ACC112 (cell line): Measurements from ENCODE around the gene OSTM1.
"Not testable (repeated sequence)": the region's sequence is repeated elsewhere in the genome, so short reads cannot be mapped to it uniquely, and the experiment has no call there.

Experiments
- H2AFZ ChIP-seq: fragments of 200-600 bp; sonication (generic); one replicate; pipeline ENCODE4 v1.6.0; 2017; ENCODE audit warnings: antibody characterized with exemption, low read length; ENCODE audit not compliant: unreplicated experiment
- H3K27ac ChIP-seq: fragments of 200-600 bp; sonication (generic); 2 replicates; pipeline ENCODE4 v1.5.1; 2014; ENCODE audit warnings: low read depth, mild to moderate bottlenecking, antibody characterized with exemption, low read length, moderate library complexity
- H3K27me3 ChIP-seq: fragments of 200-600 bp; sonication (generic); 2 replicates; pipeline ENCODE4 v1.6.1; 2014; ENCODE audit warnings: mild to moderate bottlenecking, antibody characterized with exemption, low read length, moderate library complexity, mixed read lengths; ENCODE audit not compliant: insufficient read depth
- H3K36me3 ChIP-seq: fragments of 200-600 bp; sonication (generic); 2 replicates; pipeline ENCODE4 v1.6.1; 2016; ENCODE audit warnings: mild to moderate bottlenecking, antibody characterized with exemption, low read length, moderate library complexity, mixed read lengths; ENCODE audit not compliant: insufficient read depth
- H3K4me1 ChIP-seq: fragments of 200-600 bp; sonication (generic); one replicate; pipeline ENCODE4 v1.6.1; 2016; ENCODE audit warnings: low read length, mixed read lengths; ENCODE audit not compliant: insufficient read depth, unreplicated experiment, control insufficient read depth
- H3K4me3 ChIP-seq: fragments of 200-600 bp; sonication (generic); 2 replicates; pipeline ENCODE4 v1.5.1; 2014; ENCODE audit warnings: mild to moderate bottlenecking, low read depth, low read length
- H3K79me2 ChIP-seq: fragments of 200-600 bp; sonication (generic); one replicate; pipeline ENCODE4 v1.6.0; 2016; ENCODE audit warnings: low read length; ENCODE audit not compliant: control insufficient read depth, unreplicated experiment, insufficient read depth

OSTM1 gene

GRCh38 chr6:108000259-108000658, 74.3 kb downstream of the OSTM1 start:
- not testable (repeated sequence) for H2AFZ ChIP-seq, H3K36me3 ChIP-seq, H3K4me3 ChIP-seq, H3K79me2 ChIP-seq, H3K27me3 ChIP-seq, H3K27ac ChIP-seq, H3K4me1 ChIP-seq

- no peaks in the 10 kb centered on the region for H3K4me1 ChIP-seq
- H3K79me2 ChIP-seq: no peaks in the 10 kb centered on the region
- no peak overlapping the region for H3K27ac ChIP-seq
- no peaks in the 10 kb centered on the region for H3K36me3 ChIP-seq
- H3K27me3 ChIP-seq: no peaks in the 10 kb centered on the region
- no peak overlapping the region for H3K4me3 ChIP-seq
- H2AFZ ChIP-seq: no peak overlapping the region
These were observed 75.2 kb downstream of the OSTM1 start for GRCh38 chr6:107999341-107999740.

- H3K27ac ChIP-seq: no peak overlapping the region
- no peak overlapping the region for H2AFZ ChIP-seq
- no peaks in the 10 kb centered on the region for H3K27me3 ChIP-seq
- H3K79me2 ChIP-seq: no peaks in the 10 kb centered on the region
- no peak overlapping the region for H3K4me3 ChIP-seq
- no peaks in the 10 kb centered on the region for H3K4me1 ChIP-seq
- H3K36me3 ChIP-seq: no peaks in the 10 kb centered on the region
These were observed 82.6 kb downstream of the OSTM1 start for GRCh38 chr6:107991772-107992550.
